Activated CD8-positive, alpha-beta T cell treated with anti-CD3 and anti-CD28 coated beads for 36 hours (primary cell): ENCODE results near the gene FRMD6. TPM values are rescaled to one million over a fixed set of nuclear protein-coding genes. Genes with fewer than 3 reads are reported as not detected.

Experiments
- ATAC-seq: fragments of 200-7000 bp; cut with Tn5 transposase; one replicate; pipeline ENCODE4 v1.10.0; 2021; ENCODE audit warnings: mild to moderate bottlenecking, moderate library complexity
- CTCF ChIA-PET: fragments of 350-600 bp; sonication (Branson Sonifier 250); formaldehyde crosslinking; loops from one replicate; lab custom pipeline; 2021; ENCODE audit warnings: antibody characterized with exemption; lab: Charles Lee
- POLR2A ChIA-PET: fragments of 350-600 bp; sonication (Branson Sonifier 250); formaldehyde crosslinking; loops from one replicate; lab custom pipeline; 2021; ENCODE audit warnings: antibody characterized with exemption; lab: Charles Lee
- DNase-seq: peaks from one replicate; pipeline ENCODE4 v3.0.0-alpha.2; 2020
- H3K27ac Mint-ChIP-seq: one replicate; pipeline ENCODE4 v1.8.0; 2021; ENCODE audit warnings: mild to moderate bottlenecking, mixed read lengths
- H3K27me3 Mint-ChIP-seq: one replicate; pipeline ENCODE4 v1.8.0; 2021; ENCODE audit warnings: mixed read lengths
- H3K36me3 Mint-ChIP-seq: one replicate; pipeline ENCODE4 v1.8.0; 2021; ENCODE audit warnings: low read depth, mixed read lengths
- H3K4me1 Mint-ChIP-seq: one replicate; pipeline ENCODE4 v1.8.0; 2021; ENCODE audit warnings: low read depth, mixed read lengths
- H3K4me3 Mint-ChIP-seq: one replicate; pipeline ENCODE4 v1.8.0; 2021; ENCODE audit warnings: mild to moderate bottlenecking, moderate library complexity, mixed read lengths
- H3K9me3 Mint-ChIP-seq: one replicate; pipeline ENCODE4 v1.8.0; 2021; ENCODE audit warnings: mixed read lengths
- intact Hi-C: fragments of 100-400 bp; cut with micrococcal nuclease; formaldehyde crosslinking; loops from one replicate; pipeline ENCODE4 v1.10.0; 2022
- total RNA-seq, 2 experiments: library from RNA; stranded (reverse); gene quantifications; one replicate each; pipeline ENCODE4 v1.2.3, GENCODE V29; 2021
- TF ChIP-seq, protein P1 (sequence below): fragments of 200-600 bp; IDR thresholded peaks from one replicate; pipeline ENCODE4 v1.8.0; 2022; ENCODE audit warnings: antibody characterized with exemption, mild to moderate bottlenecking

FRMD6 gene
- total RNA-seq, 2 experiments from 2014 or later, result 2.7 to 4.9 TPM

DNA sequence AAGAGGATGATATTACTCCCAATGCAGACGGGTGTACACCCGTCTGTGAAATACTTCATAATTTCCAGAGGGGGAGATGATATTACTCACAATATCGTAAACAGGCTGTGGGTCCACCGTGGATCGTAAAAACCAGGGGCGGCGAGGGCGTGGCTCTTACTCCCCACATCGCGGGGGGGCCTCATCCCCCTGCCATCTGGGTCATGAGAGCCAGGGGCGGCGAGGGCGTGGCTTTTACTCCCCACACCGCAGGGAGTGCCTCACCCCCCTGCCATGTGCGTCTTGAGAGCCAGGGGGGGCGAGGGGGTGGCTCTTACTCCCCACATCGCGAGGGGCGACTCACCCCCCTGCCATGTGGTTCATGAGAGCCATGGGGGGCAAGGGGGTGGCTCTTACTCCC is 122.5 kb downstream of the FRMD6 start:
- Mint-ChIP-seq H3K4me1 (peaks cover 2% of the 10 kb centered on the region), H3K27me3 (peaks cover 2% of the 10 kb centered on the region), H3K27ac (no peak overlapping the region), H3K36me3 (no peaks in the 10 kb centered on the region), H3K4me3 (no peak overlapping the region), H3K9me3 (no peaks in the 10 kb centered on the region)
- POLR2A ChIA-PET, result no interaction called here
- ATAC-seq, result peak; percentile 60
- intact Hi-C loops, result no loop called here
- peak; percentile 47 for DNase-seq
- TF ChIP-seq, protein P1, sequence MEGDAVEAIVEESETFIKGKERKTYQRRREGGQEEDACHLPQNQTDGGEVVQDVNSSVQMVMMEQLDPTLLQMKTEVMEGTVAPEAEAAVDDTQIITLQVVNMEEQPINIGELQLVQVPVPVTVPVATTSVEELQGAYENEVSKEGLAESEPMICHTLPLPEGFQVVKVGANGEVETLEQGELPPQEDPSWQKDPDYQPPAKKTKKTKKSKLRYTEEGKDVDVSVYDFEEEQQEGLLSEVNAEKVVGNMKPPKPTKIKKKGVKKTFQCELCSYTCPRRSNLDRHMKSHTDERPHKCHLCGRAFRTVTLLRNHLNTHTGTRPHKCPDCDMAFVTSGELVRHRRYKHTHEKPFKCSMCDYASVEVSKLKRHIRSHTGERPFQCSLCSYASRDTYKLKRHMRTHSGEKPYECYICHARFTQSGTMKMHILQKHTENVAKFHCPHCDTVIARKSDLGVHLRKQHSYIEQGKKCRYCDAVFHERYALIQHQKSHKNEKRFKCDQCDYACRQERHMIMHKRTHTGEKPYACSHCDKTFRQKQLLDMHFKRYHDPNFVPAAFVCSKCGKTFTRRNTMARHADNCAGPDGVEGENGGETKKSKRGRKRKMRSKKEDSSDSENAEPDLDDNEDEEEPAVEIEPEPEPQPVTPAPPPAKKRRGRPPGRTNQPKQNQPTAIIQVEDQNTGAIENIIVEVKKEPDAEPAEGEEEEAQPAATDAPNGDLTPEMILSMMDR, result no peak
- CTCF ChIA-PET, result interaction anchor here (8.3 kb wide), 1 partner anchor 206 kb away, joined by 99 read pairs; no protein-coding TSS in a partner anchor

- TF ChIP-seq, protein P1, result peak; percentile 56
- ChIA-PET POLR2A (interaction anchor here (1.0 kb wide), 1 partner anchor 289 kb away, joined by 3 read pairs; no protein-coding TSS in a partner anchor), CTCF (interaction anchor here (0.6 to 8.3 kb wide), 21 partner anchors 8 to 511 kb away, joined by 3 to 99 read pairs (median 4); partner anchors contain the start of gene FRMD6)
- DNase-seq (peak; percentile 66), ATAC-seq (peak; percentile 62)
- Mint-ChIP-seq H3K4me3 (no peak overlapping the region), H3K27me3 (peaks cover 2% of the 10 kb centered on the region), H3K9me3 (no peaks in the 10 kb centered on the region), H3K4me1 (peaks cover 9% of the 10 kb centered on the region), H3K36me3 (no peaks in the 10 kb centered on the region), H3K27ac (no peak overlapping the region)
- intact Hi-C loops, result loop anchor here (5.0 kb wide), 1 partner anchor 489 kb away; no protein-coding TSS in a partner anchor
Observed at GRCh38 chr14:51776102-51776894, 124.6 kb downstream of the FRMD6 start.

- intact Hi-C loops, result loop anchor here (5.0 kb wide), 1 partner anchor 408 kb away; no protein-coding TSS in a partner anchor
- peaks cover under 1% of the 10 kb centered on the region for H3K9me3 Mint-ChIP-seq
- ChIA-PET CTCF (interaction anchor here (0.6 to 8.3 kb wide), 27 partner anchors 28 to 497 kb away, joined by 3 to 99 read pairs (median 3); partner anchors contain the start of genes FRMD6 and GNG2), POLR2A (interaction anchor here (0.6 kb wide), 1 partner anchor 67 kb away, joined by 3 read pairs; no protein-coding TSS in a partner anchor)
- H3K4me1 Mint-ChIP-seq, result peaks cover 25% of the 10 kb centered on the region
- H3K27me3 Mint-ChIP-seq, result peaks cover 2% of the 10 kb centered on the region
- H3K36me3 Mint-ChIP-seq, result no peaks in the 10 kb centered on the region
- no peak overlapping the region for H3K27ac Mint-ChIP-seq
- H3K4me3 Mint-ChIP-seq, result no peak overlapping the region
- TF ChIP-seq, protein P1, result peak; percentile 93
- peak; percentile 88 for DNase-seq
- ATAC-seq, result peak; percentile 70
Observed at GRCh38 chr14:51780006-51780692, 128.4 kb downstream of the FRMD6 start.

Other genes with a start within 250 kb of the FRMD6 start
- 100 to 1,000 TPM; 174 to 184 TPM for gene GNG2, start 208.7 kb downstream of the FRMD6 start, total RNA-seq